HG03280 (cell line): ENCODE measurements around the gene AKTIP.
"Not testable (repeated sequence)": the region's sequence is repeated elsewhere in the genome, so short reads cannot be mapped to it uniquely, and the experiment has no call there.

Experiments
- ATAC-seq: cut with Tn5 transposase; IDR thresholded peaks from one replicate; pipeline ENCODE4 v1.9.1; 2021; ENCODE audit warnings: mild to moderate bottlenecking, moderate library complexity; ENCODE audit not compliant: unreplicated experiment

AKTIP gene

DNA sequence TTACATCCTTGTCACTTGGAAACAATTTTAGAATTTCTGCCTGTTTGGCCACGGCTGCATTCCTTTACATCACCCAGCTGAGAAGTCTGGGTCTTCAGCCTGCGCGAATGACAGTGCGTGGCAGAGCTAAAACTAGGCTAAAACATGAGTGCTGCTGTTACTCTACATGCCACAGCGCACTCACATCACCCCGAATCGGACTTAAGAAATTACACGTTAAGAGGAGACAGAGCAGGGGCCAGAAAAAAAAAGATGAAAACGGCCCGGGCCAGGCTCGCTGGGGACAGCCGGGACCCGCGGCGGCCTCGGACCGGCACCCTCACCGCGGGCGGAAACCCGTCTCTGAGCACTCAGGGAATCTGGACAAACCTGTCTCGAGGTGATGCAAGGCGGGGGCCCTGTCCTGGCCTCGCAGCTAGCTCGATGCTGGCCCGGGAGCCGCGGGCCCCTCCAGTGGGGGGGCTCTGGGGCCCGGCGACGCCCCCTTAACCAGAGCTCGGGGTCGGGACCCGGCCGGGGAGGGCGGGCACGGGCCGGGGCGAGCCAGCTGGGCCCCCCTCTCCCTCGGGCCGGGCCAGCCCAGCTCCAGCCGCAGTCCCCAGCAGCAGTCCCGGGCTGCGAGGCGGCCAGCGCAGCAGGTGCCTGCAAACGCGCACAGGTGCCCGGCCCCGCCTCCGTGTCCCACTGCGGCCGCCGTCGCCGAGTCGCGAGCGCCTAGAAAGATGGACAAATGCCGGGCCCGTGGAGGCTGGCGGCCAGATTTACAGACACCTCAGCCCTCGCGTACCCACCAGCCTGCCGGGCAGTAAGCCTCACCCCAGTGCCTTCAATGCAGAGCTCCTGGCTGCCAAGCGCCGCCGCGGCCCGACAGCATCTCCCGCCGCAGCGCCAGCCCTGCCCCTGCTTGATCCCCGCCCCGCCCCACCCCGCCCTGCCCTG lies at the start of gene AKTIP:
TSS of gene AKTIP (minus strand) at position 879 of the 939 bp plus-strand sequence. CDS start 2,950 bp downstream, outside the sequence.
- peak; percentile 26 for ATAC-seq

DNA sequence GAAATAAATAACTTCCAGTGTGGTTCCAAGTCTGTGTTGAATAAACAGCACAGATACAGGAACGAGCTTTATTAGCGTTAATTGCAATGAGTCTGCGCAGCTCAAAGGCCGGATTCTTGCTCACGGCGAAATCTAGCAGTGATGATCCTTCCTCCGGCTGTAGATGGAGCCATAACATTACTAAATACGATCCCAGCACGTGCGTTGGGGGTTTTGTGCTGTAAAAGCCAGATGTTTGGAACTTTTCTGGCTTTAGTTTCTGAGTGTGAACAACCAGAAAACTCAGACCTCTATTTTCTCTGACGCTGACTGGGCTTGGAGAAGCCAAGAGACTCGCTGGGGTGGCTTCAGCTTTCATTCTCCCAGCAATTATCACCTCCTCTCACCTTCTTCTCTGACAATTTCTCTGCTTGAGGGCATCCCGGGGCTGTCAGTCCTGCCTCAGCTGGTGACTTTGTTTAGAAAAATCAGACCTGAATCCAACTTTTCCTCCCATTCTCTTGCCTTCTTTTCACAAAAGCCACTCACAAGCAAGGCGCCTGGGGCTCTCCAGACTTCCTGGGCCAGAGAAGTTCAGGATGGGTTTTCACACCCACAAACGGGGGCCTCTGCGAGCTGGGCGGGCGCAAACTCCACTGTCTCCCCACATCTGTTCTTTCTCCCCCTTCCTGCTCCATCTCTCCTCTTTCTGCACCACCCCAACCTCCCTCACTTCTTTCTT lies 47.1 kb upstream of the AKTIP start:
- no peak for ATAC-seq

DNA sequence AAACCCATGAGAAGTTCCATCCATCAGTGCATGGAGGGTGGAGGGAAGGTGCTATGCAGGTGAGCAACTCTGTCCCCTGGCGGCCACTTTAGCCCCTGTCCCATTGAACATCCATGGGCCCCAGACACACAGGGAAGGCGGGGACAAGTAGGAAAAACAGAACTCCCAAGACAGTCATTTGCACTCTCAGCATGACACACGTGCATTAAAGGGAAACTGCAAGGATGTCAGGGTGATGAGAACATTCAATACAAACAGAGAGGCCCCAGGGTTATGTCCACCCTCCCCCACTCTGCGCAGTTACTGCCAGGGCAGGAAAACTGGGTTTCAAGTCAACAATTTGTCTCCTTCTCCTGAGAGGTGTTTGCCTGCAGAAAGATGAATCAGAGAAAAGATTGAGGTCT lies 44.0 kb upstream of the AKTIP start:
- no peak for ATAC-seq

DNA sequence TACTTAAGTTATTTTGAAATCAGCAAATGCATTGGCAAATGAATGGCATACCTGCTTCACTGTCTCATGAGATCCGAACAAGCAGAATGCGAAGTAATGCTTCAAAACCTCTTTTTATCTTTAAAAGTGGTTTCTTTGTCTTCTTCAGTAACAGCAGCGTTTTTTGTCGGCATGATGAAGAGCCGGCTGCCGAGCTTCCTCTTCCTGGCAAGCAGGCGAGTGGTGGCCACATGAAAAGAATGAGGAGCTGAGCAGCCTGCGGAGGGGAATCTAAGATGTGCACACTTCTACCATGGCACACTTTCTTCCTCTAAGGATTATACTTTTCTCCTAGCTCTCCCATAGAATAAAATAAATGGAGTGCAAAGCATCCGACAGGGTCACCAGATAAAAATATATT lies 42.4 kb upstream of the AKTIP start:
- ATAC-seq = no peak

DNA sequence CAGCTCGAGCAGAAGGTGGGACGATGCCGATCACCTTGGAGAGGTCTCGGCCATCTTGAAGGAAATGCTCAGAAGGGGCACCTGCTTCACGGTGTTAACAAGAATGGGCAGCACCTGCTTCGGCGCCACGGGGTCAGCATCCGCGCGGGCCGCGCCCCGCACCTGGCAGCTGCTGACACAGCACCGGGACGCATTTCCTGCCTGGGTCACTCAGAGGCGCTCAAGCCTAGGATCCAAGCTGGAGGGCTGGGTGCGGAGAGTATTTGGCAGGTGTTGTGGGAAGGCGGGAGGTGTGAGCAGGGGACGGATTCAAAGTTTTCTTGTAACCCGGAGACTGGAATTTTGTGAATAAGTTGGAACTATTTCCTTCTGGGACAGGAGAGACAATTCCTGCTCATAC lies 39.3 kb upstream of the AKTIP start:
- ATAC-seq = no peak

DNA sequence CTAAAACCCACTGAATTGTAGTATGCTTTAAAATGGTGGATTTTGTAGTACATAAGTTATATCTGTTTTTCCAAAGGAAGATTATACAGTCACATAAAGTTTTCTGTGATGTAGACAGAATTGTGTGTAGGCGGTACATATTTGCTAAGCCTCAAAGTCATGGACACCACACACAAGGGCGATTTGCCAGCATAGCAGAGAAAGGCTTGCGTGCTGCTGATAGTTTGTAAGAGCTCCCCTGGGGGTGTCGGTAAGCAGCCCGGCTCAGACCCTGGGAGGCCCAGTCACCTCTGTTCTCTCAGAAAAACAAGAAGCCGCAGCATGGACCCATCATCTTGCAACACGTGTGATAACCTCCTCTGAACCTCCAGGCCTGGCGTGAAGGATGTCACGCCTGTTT lies 38.3 kb upstream of the AKTIP start:
- ATAC-seq = no peak

DNA sequence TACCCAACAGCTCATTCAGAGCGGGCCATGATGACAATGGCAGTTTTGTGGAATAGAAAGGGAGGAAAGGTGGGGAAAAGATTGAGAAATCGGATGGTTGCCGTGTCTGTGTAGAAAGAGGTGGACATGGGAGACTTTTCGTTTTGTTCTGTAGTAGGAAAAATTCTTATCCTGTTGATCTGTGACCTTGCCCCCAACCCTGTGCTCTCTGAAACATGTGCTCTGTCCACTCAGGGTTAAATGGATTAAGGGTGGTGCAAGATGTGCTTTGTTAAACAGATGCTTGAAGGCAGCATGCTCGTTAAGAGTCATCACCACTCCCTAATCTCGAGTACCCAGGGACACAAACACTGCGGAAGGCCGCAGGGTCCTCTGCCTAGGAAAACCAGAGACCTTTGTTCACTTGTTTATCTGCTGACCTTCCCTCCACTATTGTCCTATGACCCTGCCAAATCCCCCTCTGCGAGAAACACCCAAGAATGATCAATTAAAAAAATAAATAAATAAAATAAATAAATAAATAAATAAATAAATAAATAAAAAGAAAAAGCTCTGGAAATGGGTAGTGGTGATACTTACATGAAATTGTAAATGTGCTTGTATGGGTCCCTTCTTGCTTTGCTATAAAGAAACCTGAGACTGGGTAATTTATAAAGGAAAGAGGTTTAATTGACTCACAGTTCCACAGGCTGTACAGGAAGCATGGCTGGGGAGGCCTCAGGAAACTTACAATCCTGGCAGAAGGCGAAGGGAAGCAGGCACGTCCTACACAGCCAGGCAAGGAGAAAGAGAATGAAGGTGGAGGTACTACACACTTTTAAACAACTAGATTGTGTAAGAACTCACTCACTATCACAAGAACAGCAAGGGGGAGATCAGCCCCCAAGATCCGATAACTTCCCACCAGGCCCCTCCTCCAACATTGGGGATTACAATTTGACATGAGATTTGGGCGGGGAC lies 37.0 kb upstream of the AKTIP start:
- not testable (repeated sequence) for ATAC-seq

DNA sequence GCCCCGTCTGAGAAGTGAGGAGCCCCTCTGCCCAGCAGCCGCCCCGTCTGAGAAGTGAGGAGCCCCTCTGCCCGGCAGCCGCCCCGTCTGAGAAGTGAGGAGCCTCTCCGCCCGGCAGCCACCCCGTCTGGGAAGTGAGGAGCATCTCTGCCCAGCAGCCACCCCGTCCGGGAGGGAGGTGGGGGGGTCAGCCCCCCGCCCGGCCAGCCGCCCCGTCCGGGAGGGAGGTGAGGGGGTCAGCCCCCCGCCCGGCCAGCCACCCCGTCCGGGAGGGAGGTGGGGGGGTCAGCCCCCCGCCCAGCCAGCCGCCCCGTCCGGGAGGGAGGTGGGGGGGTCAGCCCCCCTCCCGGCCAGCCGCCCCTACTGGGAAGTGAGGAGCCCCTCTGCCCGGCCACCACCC lies 36.3 kb upstream of the AKTIP start:
- ATAC-seq = not testable (repeated sequence)

DNA sequence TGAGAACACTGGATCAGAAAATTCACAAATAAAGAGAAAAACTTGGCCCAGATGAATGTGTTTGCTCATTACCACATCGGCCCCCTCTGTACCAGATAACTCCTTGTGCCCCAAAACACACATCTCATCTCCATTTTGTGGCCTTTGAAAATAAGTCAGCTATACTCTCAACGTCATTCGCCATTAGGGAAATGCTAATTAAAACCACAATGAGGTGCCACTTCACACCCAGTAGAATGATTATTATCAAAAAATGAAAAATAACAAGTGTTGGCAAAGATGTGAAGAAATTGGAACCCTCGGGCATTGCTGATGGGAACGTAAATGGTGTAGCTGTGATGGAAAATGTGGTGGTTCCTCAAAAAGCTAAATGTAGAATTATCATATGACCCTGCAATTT lies 34.6 kb upstream of the AKTIP start:
- ATAC-seq = no peak

DNA sequence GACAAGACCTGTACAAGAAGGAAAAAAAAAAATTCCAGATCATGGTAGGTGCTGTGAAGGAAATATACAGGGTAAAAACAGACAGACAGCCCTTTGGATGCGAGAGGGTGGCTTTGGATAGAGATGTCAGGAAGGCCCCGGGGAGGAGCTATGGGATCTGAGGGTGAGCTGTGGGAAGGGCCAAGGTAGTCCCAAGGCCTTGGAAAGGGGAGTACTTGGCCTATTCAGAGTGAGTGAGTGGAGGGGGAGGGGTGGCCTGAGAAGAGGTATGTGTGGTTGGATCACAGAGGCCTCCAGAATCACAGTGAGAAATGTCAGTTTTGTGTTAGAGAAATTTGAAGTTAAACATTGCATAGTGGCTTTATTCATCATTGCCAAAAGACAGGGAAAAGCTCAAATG lies 31.2 kb upstream of the AKTIP start:
- ATAC-seq = no peak

DNA sequence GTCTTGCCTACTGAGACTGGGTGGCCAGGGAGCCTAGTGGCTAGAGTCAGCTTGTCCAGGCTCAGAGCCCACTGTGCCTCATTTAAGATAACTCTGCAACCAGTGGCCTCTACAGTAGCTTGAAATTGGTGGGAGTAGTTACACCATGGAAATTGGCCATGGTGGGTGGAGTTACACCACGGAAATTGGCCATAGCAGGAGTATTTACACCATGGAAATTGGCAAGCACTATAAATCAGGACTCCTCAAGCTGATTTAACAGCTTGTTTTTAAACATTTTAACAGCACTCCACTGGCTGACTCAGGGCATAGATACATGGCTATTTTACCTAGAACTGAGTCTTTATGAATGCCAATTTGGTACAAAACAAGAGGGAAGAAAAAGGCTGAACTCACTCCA lies 27.7 kb upstream of the AKTIP start:
- no peak for ATAC-seq

DNA sequence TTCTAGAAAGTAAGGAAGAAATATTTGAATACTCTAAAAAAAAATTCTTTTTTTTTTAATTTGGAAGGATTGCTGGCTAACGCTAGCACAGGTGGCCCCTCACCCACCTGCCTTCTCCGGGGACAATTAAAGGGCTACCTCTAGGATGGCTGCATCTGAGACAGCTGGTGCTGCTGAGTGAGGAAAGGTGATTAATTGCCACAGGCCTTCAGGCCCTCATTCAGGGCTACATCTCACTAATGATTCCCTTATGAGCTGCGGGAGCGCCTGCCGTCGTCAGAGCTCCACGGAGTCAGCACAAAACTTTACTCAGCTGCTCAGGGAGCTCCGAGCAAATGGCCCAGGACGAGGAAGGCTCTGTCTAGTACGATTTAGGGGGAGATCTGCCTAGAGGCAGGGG lies 27.0 kb upstream of the AKTIP start:
- ATAC-seq = no peak

DNA sequence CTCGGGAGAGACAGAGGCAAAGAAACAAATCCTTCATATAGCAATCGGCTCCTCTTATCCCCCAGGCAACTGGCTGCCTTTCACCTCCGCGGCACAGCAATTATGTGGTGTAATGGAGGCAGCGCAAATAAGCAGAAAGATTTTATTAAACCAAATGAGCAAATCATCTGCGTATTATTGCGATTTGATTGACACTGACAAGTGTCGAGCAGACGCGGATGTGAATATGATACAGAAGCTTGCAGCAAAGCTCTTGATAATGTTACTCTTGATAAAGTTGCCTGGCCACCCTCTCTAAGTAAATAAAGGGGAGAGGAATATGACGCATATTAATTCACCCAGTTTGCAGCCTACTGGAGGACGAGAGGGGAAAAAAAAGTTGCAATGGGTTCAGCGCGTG lies 26.5 kb upstream of the AKTIP start:
- no peak for ATAC-seq

DNA sequence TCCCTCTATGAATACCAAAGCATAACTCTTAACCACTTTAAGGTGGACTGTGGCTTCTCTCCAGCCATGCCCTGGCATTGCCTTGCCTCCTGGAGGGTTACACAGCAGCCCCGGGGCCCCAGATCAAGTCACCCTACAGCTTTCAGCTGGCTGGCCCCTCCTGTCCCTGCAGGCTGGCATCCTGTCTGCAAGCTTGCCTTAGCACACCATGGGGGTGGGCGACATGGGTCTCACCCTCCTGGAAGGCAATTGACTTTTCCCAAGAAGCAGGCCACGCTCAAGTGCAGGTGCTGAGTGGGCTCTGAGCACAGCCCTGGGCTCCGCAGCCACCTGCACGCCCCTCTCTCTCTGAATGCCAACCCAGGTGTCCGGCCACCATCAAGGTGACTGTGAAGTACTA lies 25.8 kb upstream of the AKTIP start:
- no peak for ATAC-seq

DNA sequence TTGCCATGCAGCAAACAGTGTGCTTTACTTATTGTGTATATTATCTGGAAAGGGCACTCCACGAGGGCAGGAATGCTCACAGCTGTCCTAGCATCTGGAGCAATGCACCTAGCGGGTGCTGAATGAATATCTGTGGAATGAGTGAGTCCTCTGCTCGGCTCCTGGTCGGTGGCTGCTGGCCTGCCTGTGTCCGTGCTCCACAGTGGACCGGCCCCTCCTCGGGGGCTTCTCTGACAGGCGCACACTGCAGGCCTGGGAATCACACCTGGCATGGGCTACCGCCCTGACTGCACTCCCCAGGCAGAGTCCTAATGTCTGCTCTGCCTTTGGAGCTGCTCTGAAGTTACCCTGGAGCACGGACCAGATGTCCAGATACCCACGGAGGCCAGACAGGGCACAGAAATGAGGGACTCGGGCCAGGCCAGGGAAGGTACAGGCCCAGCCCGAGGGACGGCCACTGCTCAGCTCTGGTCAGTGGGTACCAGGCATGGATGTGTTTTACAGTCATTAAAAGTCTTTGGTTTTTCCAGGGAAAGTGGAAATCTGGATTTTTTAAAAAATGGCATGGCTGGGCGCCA lies 21.1 kb upstream of the AKTIP start:
- ATAC-seq = no peak

DNA sequence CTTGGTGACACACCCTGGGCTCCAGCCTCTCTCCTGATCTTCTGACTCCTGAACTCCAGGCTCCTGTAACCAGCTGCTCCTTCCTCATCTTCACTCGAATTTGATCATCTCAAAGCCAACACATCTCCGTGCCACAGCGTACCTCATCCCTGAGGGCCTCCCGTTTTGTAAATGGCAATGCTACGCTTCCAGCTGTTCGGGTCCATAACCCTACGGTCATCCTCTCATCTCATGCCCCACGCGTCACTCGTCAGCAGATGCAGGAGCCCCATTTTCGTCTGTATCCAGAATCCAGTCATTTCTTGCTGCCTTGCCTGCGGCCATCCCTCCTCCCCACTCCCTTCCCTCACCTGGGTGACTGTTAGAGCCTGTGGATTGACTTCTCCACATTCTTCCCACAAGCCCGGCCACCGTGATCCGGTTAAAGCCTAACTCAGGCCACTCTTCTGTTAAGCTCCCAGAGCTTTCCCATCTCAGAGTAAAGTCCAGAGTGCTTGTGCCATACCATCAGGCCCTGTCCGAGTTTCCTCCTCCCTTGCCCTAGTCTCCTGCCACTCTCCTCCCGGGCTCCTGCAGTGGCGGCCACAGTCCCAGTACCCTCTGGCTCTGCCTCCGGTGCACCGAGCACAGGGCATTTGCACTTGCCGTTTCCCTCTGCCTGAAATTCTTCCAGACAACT lies 20.3 kb upstream of the AKTIP start:
- no peak for ATAC-seq

DNA sequence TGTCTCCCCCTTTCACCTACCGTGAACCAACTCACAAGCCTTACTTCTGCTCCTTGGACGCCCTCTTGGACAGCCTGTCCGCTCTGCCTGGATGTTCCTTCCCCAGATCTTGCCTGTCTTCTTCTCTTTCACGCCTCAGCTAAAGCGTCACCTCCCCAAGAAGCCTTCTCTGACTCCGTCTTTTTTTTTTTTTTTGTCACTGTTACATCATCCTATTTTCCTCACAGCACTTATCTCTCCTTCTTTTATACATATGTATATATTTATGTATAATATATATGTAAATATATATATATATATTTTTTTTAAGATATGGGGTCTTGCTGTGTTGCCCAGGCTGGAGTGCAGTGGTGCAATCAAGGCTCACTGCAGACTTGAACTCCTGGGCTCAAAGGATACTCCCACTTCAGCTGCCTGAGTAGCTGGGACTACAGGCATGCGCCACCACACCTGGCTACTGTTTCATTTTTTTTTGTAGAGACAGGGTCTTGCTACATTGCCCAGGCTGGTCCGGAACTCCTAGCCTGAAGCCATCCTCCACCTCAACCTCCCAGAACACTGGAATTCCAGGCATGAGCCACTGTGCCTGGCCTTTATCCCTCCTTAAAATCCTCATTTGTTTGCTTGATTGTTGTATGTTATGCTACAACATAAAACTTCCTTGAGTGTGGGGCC lies 16.5 kb upstream of the AKTIP start:
- ATAC-seq = no peak

DNA sequence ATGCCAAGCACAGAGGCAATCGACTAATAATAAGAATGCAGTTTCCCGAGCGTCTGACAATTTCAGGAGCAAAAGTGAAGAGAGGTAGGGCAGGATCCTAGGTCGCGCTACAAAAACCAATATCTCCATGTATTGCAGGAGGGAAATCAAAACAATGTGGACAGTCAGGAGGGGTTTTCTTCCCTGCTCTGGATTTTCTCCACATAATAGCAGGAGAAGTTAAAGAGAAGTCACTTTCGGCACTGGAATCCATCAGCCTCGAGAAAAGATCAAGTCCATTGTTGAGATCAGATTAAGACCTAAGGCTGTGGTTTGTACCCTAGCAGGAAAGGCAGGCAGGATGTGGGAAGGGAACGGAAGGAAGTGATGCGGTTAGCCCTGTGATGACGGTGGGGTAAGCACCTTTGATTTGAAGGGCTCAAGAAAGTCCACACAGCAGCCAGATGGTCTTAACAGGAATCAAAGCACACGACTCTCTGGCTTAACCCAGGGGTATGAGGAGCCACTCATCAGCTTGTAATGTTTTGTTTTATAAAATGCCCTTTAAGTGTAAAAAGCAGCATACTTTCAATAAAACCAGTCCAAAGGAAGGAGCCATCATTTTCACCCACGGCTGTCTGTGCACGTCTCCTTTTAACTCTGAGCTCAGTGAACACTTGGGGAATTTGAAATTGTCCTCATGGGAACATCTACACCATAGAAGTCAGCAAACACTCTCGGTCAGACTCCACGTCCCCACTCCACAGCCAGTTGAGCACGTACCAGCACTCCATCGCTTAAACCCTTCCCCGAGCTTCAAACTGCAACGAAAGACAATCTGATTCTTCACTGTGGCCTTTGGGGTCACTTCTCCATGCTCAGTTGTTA lies 15.8 kb upstream of the AKTIP start:
- peak; percentile 88 for ATAC-seq

DNA sequence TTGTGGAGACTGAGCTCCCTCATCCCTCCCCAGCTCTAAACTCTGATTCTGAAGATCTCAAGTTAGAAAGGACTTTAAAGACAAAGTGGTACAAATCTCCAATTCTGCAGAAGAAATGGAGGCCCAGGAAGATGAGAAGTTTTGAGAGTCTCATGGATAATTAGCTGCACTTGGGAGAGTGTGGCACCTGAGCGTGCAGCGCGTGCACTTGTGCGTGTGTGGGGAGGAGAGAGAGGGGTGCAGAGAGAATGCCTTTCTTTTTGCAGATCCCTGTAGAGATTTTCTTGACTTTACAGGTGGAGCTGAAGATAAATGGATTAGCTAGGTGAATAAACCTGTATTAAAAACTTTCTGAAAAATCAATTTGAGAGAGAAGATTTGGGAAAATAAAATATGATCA lies 14.8 kb upstream of the AKTIP start:
- no peak for ATAC-seq
